ENCODE data around the gene IL1RAPL1.

GRCh38 chrX:29787656-29788055 is 1200.4 kb downstream of the IL1RAPL1 start:
- TF ChIP-seq, protein P1, sequence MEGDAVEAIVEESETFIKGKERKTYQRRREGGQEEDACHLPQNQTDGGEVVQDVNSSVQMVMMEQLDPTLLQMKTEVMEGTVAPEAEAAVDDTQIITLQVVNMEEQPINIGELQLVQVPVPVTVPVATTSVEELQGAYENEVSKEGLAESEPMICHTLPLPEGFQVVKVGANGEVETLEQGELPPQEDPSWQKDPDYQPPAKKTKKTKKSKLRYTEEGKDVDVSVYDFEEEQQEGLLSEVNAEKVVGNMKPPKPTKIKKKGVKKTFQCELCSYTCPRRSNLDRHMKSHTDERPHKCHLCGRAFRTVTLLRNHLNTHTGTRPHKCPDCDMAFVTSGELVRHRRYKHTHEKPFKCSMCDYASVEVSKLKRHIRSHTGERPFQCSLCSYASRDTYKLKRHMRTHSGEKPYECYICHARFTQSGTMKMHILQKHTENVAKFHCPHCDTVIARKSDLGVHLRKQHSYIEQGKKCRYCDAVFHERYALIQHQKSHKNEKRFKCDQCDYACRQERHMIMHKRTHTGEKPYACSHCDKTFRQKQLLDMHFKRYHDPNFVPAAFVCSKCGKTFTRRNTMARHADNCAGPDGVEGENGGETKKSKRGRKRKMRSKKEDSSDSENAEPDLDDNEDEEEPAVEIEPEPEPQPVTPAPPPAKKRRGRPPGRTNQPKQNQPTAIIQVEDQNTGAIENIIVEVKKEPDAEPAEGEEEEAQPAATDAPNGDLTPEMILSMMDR (IDR thresholded peaks at IDR 0.05; ENCODE audit: insufficient read depth, low read depth, low read length): no peak
- no peak for TF ChIP-seq EZH2 (IDR thresholded peaks at IDR 0.05; ENCODE audit: insufficient read depth, low read length)
